IMR-90 (cell line): ENCODE measurements around the gene JMJD1C. TPM values are rescaled to one million over a fixed set of nuclear protein-coding genes. Genes with fewer than 3 reads are reported as not detected.

Experiments used
- ATAC-seq: fragments of 200-7000 bp; cut with Tn5 transposase; 2 replicates; pipeline ENCODE4 v1.9.1; 2020; ENCODE audit warnings: low read depth, mild to moderate bottlenecking, moderate library complexity
- BruUV-seq: library from RNA; stranded (reverse); fragments of 400-500 nt; replicated peaks from 2 replicates; lab custom pipeline; 2021; lab: Mats Ljungman, UMichigan
- CTCF ChIA-PET: fragments of 300-600 bp; formaldehyde crosslinking; extraction: SDS; loops from one replicate; lab custom pipeline; 2021; ENCODE audit warnings: antibody characterized with exemption; lab: Yijun Ruan, JAX
- POLR2A ChIA-PET: fragments of 300-600 bp; sonication (Branson Sonifier 250); formaldehyde crosslinking; loops from one replicate; lab custom pipeline; 2022; ENCODE audit warnings: antibody characterized with exemption; ENCODE audit not compliant: unreplicated experiment; lab: Charles Lee
- DNase-seq: peaks from one replicate; pipeline ENCODE4 v3.0.0; 2013
- H2AFZ ChIP-seq: replicated peaks from 2 replicates; pipeline ENCODE3; 2013; ENCODE audit warnings: low read length, mild to moderate bottlenecking; ENCODE audit not compliant: poor library complexity
- H2AK5ac ChIP-seq: 2 replicates; pipeline ENCODE4 v1.6.1; 2013; ENCODE audit warnings: low read depth, low read length, inconsistent platforms
- H2AK9ac ChIP-seq: replicated peaks from 2 replicates; pipeline ENCODE3; 2013; ENCODE audit warnings: mild to moderate bottlenecking, low read depth, low read length, moderate library complexity; ENCODE audit not compliant: poor library complexity
- H2BK120ac ChIP-seq: 2 replicates; pipeline ENCODE4 v1.6.1; 2013; ENCODE audit warnings: low read depth, low read length, inconsistent platforms
- H2BK15ac ChIP-seq: 3 replicates; pipeline ENCODE4 v1.6.1; 2013; ENCODE audit warnings: low read depth, low read length, inconsistent platforms
- H2BK20ac ChIP-seq: 2 replicates; pipeline ENCODE4 v1.6.1; 2013; ENCODE audit warnings: low read depth, mild to moderate bottlenecking, inconsistent platforms, low read length, moderate library complexity
- H2BK5ac ChIP-seq: 2 replicates; pipeline ENCODE4 v1.6.1; 2013; ENCODE audit warnings: mild to moderate bottlenecking, low read depth, low read length, inconsistent platforms; ENCODE audit not compliant: poor library complexity, severe bottlenecking
- H3K14ac ChIP-seq: replicated peaks from 2 replicates; pipeline ENCODE4 v1.6.1; 2013; ENCODE audit warnings: low read depth, low read length, inconsistent platforms
- H3K18ac ChIP-seq: 2 replicates; pipeline ENCODE4 v1.6.1; 2013; ENCODE audit warnings: low read depth, low read length, control low read depth
- H3K23ac ChIP-seq: 2 replicates; pipeline ENCODE4 v1.6.1; 2013; ENCODE audit warnings: low read depth, low read length, inconsistent platforms
- H3K27ac ChIP-seq: 2 replicates; pipeline ENCODE4 v1.5.1; 2013; ENCODE audit warnings: mild to moderate bottlenecking, control low read depth, low read length; ENCODE audit not compliant: insufficient read depth
- H3K27me3 ChIP-seq: 2 replicates; pipeline ENCODE4 v1.6.1; 2013; ENCODE audit warnings: low read length; ENCODE audit not compliant: control insufficient read depth, insufficient read depth
- H3K36me3 ChIP-seq: 2 replicates; pipeline ENCODE4 v1.6.1; 2013; ENCODE audit warnings: low read length, mixed read lengths; ENCODE audit not compliant: control insufficient read depth, insufficient read depth
- H3K4ac ChIP-seq: 2 replicates; pipeline ENCODE4 v1.6.1; 2013; ENCODE audit warnings: low read depth, low read length, inconsistent platforms
- H3K4me1 ChIP-seq: 2 replicates; pipeline ENCODE4 v1.6.1; 2013; ENCODE audit warnings: low read length, mixed read lengths; ENCODE audit not compliant: control insufficient read depth, insufficient read depth
- H3K4me2 ChIP-seq: 2 replicates; pipeline ENCODE4 v1.6.1; 2013; ENCODE audit warnings: low read depth, mild to moderate bottlenecking, control low read depth, low read length, moderate library complexity
- H3K4me3 ChIP-seq: 2 replicates; pipeline ENCODE4 v1.5.1; 2013; ENCODE audit warnings: low read depth, mild to moderate bottlenecking, control low read depth, low read length, moderate library complexity; ENCODE audit not compliant: insufficient read depth
- H3K56ac ChIP-seq: 2 replicates; pipeline ENCODE4 v1.6.1; 2013; ENCODE audit warnings: low read length, inconsistent platforms; ENCODE audit not compliant: insufficient read depth; ENCODE audit errors: extremely low read depth
- H3K79me1 ChIP-seq, 2 experiments: 2 replicates each; pipeline ENCODE4 v1.6.1; 2013; ENCODE audit warnings: low read length in 2 of 2, inconsistent platforms in 1 of 2, low read depth in 1 of 2
- H3K9ac ChIP-seq: 2 replicates; pipeline ENCODE4 v1.6.1; 2013; ENCODE audit warnings: low read depth, low read length, control low read depth
- H3K9me1 ChIP-seq: 2 replicates; pipeline ENCODE4 v1.6.1; 2013; ENCODE audit warnings: low read length, inconsistent platforms; ENCODE audit not compliant: insufficient read depth
- H3K9me3 ChIP-seq: 2 replicates; pipeline ENCODE4 v1.6.1; 2013; ENCODE audit warnings: low read length; ENCODE audit not compliant: control insufficient read depth, insufficient read depth
- H4K20me1 ChIP-seq: 2 replicates; pipeline ENCODE4 v1.6.1; 2013; ENCODE audit warnings: low read length, inconsistent platforms; ENCODE audit not compliant: insufficient read depth
- H4K5ac ChIP-seq: 2 replicates; pipeline ENCODE4 v1.6.1; 2013; ENCODE audit warnings: mild to moderate bottlenecking, low read depth, low read length, control low read depth
- H4K8ac ChIP-seq, 2 experiments: 2 replicates each; pipeline ENCODE4 v1.6.1; 2013; ENCODE audit warnings: low read depth in 2 of 2, low read length in 2 of 2, control low read depth in 1 of 2, inconsistent platforms in 1 of 2
- H4K91ac ChIP-seq: 2 replicates; pipeline ENCODE4 v1.6.1; 2013; ENCODE audit warnings: low read depth, low read length, inconsistent platforms; ENCODE audit not compliant: insufficient read depth
- BHLHE40 ChIP-seq: fragments of 150-350 bp; IDR thresholded peaks from 2 replicates; pipeline ENCODE4 v1.6.1; 2016; ENCODE audit warnings: mild to moderate bottlenecking, low read depth, low read length
- CHD1 ChIP-seq: IDR thresholded peaks from 2 replicates; pipeline ENCODE4 v1.6.1; 2012; ENCODE audit warnings: low read depth, low read length, improper control_type of control experiment
- MAFK ChIP-seq: IDR thresholded peaks from 2 replicates; pipeline ENCODE4 v1.6.1; 2012; ENCODE audit warnings: low read depth, low read length, improper control_type of control experiment
- MXI1 ChIP-seq: IDR thresholded peaks from 2 replicates; pipeline ENCODE4 v1.6.1; 2012; ENCODE audit warnings: low read depth, mild to moderate bottlenecking, low read length, moderate library complexity, borderline replicate concordance
- POLR2A ChIP-seq: IDR thresholded peaks from 2 replicates; pipeline ENCODE4 v1.6.1; 2012; ENCODE audit warnings: mild to moderate bottlenecking, low read depth, low read length
- WGBS, 2 experiments: methylation state at CpG; one replicate each; pipeline versions ENCODE4 v1.1.5 to v1.1.7; 2013; ENCODE audit warnings: missing lambda C conversion rate in 2 of 2; ENCODE audit not compliant: insufficient read length in 1 of 2; ENCODE audit errors: extremely low coverage in 2 of 2; 5-methylcytosine and 5-hydroxymethylcytosine counted together
- dilution Hi-C: fragments of 300-500 bp; cut with HindIII; formaldehyde crosslinking; loops from one replicate; pipeline ENCODE4 v1.14.3; 2018; ENCODE audit warnings: low sequenced_read_pairs; ENCODE audit not compliant: unreplicated experiment
- in situ Hi-C: fragments of 300-500 bp; cut with MboI; formaldehyde crosslinking; loops from 3 replicates; pipeline ENCODE4 v1.14.3; 2019; ENCODE audit warnings: low sequenced_read_pairs, inconsistent platforms, mixed read lengths
- intact Hi-C: fragments of 100-400 bp; cut with micrococcal nuclease; formaldehyde crosslinking; loops from 2 replicates; pipeline ENCODE4 v1.10.0; 2022
- polyA plus RNA-seq, 3 experiments: library from polyadenylated mRNA; depleted of rRNA; stranded (reverse); fragments of >200 nt; gene quantifications; 2 replicates each; pipeline ENCODE4 v1.2.3, GENCODE V29; 2012; ENCODE audit warnings: low replicate concordance in 1 of 3
- total RNA-seq: library from RNA; depleted of rRNA; stranded (reverse); fragments of >200 nt; gene quantifications from 2 replicates; pipeline ENCODE4 v1.2.3, GENCODE V29; 2012

The JMJD1C gene
- total and polyA plus RNA-seq, 2 of the 4 experiments (the other 2 are of a cell fraction): 15.6 to 96.8 TPM

DNA sequence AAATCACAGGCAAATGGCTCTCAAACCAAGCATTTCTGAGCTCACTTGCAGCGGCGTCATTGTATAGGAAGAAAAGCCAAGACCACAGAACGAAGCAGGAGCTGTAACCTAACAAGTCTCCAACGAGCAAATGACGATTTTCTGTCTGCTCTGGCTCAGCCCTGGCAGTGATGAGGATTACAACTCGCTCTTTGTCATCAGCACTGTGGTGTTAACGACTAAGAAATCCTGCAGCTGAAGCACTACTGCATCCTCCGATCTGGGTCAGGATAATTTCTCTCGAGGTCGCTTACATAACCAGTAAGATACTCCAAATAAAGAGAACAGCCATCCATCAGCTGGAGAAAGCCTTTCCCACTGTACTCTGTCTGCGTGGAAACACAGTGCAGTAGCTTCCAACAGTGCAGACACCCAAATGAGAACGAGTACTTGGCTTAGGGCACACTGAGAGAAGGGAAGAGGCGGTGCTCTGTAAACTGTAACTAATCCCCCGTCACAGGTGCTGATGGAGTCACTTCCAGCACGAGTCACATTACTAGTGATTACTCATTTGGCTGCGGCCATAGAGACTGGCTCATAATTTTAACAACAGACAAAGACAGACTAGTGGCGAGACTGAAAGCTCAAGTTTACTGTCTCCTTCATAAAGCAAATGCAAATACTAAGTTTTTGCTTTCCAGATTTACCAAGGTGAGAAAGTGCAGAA, 196.8 kb downstream of the JMJD1C start (continued):
- TF ChIP-seq BHLHE40: peak; percentile 96
- TF ChIP-seq MAFK: no peak
- TF ChIP-seq CHD1: peak; percentile 82

DNA sequence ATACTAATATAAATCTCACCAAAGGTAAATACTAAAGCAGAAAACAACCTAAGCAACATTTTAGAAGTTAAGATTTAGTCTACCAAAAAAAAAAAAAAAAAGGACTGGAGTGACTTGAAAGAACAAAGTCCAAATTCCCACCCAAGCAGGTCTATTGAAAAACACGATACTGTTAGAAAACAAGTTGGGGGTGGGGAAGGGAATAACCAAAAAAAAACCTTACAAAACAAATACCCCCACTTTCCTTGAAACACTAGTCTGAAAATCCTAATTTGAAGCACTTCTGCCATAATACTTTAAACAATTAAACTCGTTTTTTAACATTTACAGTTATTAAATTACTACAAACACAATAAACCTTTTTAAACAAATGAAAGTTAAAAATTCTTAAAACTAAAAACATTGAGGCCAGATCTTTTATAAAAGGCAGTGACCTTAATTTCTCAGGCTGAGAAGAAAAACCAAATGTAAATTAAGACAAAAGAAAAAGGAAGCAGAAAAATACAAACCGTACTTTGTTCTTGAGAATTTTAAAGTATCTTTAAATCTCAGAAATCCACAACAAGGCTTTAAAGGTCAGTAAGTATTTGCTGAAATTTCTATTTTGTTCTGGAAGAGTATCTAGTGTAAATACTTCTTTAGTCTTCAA, 197.5 kb downstream of the JMJD1C start:
- Histone ChIP-seq H4K20me1 (peaks cover 4% of the 10 kb centered on the region; the same call in 1 of the 2 replicates), H4K91ac (peak overlapping the region; percentile 49; the same call in 1 of the 2 replicates), H3K4me2 (peak overlapping the region; percentile 81), H3K18ac (peak overlapping the region; percentile 78), H2AFZ (no peak overlapping the region), H3K4ac (peak overlapping the region; percentile 82; the same call in 1 of the 2 replicates), H3K9me3 (no peaks in the 10 kb centered on the region), H3K9ac (peak overlapping the region; percentile 85), H3K27me3 (no peaks in the 10 kb centered on the region), H3K9me1 (peaks cover 5% of the 10 kb centered on the region; the same call in 1 of the 2 replicates), H3K23ac (peak overlapping the region; percentile 97; the same call in 1 of the 2 replicates), H3K36me3 (no peaks in the 10 kb centered on the region), H3K79me1 (peaks cover 0 to 25% of the 10 kb centered on the region in 2 experiments; a peak in 2 of 4 replicates), H3K27ac (peak overlapping the region; percentile 87), H4K5ac (no peak overlapping the region; the same call in 1 of the 2 replicates), H3K4me1 (peaks cover 2% of the 10 kb centered on the region; the same call in 1 of the 2 replicates), H2BK20ac (no peak overlapping the region), H2AK9ac (no peak overlapping the region), H2BK15ac (0 out of 3 replicates have a peak overlapping the region, but pooled peaks have one; percentile 48), H3K4me3 (peak overlapping the region; percentile 55), H2BK120ac (peak overlapping the region; percentile 54), H3K14ac (peak overlapping the region; percentile 91), H2AK5ac (no peak overlapping the region), H2BK5ac (peak overlapping the region; percentile 83), H4K8ac (peak overlapping the region; percentile 12 to 59; a peak in 3 of 4 replicates), H3K56ac (peak overlapping the region; percentile 94)
- no peak for ATAC-seq
- ChIA-PET CTCF (interaction anchor here (1.2 kb wide), 1 partner anchor 361 kb away, joined by 4 read pairs; no protein-coding TSS in a partner anchor), POLR2A (interaction anchor here (0.6 to 1.6 kb wide), 5 partner anchors 9 to 360 kb away, joined by 3 to 5 read pairs (median 4); partner anchors contain the start of gene JMJD1C)
- no CpG with 5 or more reads among the region's 3 CpGs for WGBS, 2 experiments
- dilution Hi-C loops (no loop called here), intact Hi-C loops (loop anchor here (1.0 to 5.0 kb wide), 3 partner anchors 197 to 499 kb away; partner anchors contain the start of genes JMJD1C and REEP3), in situ Hi-C loops (no loop called here)
- TF ChIP-seq CHD1 (peak; percentile 72; the same call in 1 of the 2 replicates), MXI1 (no peak), POLR2A (no peak)
- no TSS peak for BruUV-seq
- peak; percentile 26 for DNase-seq
